ENCODE measurements around the gene TBX5.
A peak's percentile ranks its signal among the peaks of the same experiment; 100 is the strongest.

DNA sequence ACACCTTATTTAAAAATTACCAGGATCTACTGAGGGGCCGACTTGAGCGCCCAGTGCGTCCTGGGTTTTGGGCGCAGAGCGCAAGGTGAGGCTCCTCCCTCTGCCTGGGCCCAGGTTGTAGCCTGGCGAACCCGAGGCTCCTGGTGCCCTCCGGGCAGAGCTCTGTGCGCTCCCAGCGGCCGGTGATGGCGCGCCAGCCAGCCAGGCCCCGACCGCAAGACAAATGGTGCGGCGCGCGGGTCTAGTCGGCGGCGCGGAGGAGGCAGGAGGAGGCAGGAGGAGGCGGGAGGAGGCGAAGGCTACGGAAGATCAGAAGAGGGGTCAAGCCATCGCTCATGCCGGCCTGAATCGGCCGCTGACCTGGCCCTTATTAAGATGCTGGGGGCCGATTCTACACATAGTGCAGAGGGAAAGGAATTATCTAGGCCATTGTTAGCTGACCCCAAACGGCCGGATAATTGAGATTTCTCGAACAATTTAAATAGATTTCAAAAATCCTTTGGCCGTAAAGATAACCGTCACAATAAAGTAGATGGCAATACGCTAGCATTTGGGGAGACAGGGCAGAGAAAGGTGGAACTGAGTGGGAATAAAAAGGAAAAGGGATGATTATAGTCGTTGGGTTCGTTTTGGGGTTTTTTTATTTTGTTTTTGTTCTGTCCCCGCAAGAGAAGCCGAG is 2.8 kb downstream of the TBX5 start:
- no peak for TF ChIP-seq POLR2A (IDR thresholded peaks at IDR 0.05)
- TF ChIP-seq, protein P1, sequence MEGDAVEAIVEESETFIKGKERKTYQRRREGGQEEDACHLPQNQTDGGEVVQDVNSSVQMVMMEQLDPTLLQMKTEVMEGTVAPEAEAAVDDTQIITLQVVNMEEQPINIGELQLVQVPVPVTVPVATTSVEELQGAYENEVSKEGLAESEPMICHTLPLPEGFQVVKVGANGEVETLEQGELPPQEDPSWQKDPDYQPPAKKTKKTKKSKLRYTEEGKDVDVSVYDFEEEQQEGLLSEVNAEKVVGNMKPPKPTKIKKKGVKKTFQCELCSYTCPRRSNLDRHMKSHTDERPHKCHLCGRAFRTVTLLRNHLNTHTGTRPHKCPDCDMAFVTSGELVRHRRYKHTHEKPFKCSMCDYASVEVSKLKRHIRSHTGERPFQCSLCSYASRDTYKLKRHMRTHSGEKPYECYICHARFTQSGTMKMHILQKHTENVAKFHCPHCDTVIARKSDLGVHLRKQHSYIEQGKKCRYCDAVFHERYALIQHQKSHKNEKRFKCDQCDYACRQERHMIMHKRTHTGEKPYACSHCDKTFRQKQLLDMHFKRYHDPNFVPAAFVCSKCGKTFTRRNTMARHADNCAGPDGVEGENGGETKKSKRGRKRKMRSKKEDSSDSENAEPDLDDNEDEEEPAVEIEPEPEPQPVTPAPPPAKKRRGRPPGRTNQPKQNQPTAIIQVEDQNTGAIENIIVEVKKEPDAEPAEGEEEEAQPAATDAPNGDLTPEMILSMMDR (IDR thresholded peaks at IDR 0.05): peak in 1 of 4 donors; percentile 16

All from right lobe of liver (tissue), 4 donors.